GM21526 (cell line): ENCODE data around the gene GPR84.
"Not testable (repeated sequence)": the region's sequence is repeated elsewhere in the genome, so short reads cannot be mapped to it uniquely, and the experiment has no call there.

Experiments used
- ATAC-seq: cut with Tn5 transposase; IDR thresholded peaks from one replicate; pipeline ENCODE4 v1.9.1; 2021; ENCODE audit warnings: moderate library complexity; ENCODE audit not compliant: unreplicated experiment, low FRiP score

Gene GPR84

GRCh38 chr12:54330442-54330841 lies 33.8 kb downstream of the GPR84 start:
- ATAC-seq: no peak

- ATAC-seq: no peak
Measured at GRCh38 chr12:54329759-54330158, 34.5 kb downstream of the GPR84 start.

- ATAC-seq: no peak
Measured at GRCh38 chr12:54328595-54329337, 35.5 kb downstream of the GPR84 start.

- not testable (repeated sequence) for ATAC-seq
Measured at GRCh38 chr12:54325442-54326109, 38.7 kb downstream of the GPR84 start.

- peak; percentile 97 for ATAC-seq
Measured at GRCh38 chr12:54324617-54325441, 39.5 kb downstream of the GPR84 start, which contains the start of gene COPZ1. TSS of gene COPZ1 (plus strand) at chr12:54325131. CDS start at chr12:54325164, 33 bp downstream.

- no peak for ATAC-seq
Measured at GRCh38 chr12:54321363-54321762, 42.9 kb downstream of the GPR84 start.
